MM.1S (cell line): ENCODE results near the gene SH3PXD2A.

Source experiments
- CTCF ChIP-seq: fragments of 300-600 bp; sonication (generic); IDR thresholded peaks from 2 replicates; pipeline ENCODE4 v1.5.1; 2016; ENCODE audit warnings: antibody characterized with exemption, low read length, mixed read lengths
- EZH2 ChIP-seq: fragments of 300-600 bp; sonication (generic); optimal IDR thresholded peaks from 2 replicates; pipeline ENCODE3; 2017; ENCODE audit warnings: low read depth, mild to moderate bottlenecking, antibody characterized with exemption, low read length, mixed read lengths

- no peak for TF ChIP-seq CTCF
- no peak for TF ChIP-seq EZH2
These were observed 36.8 kb upstream of the SH3PXD2A start for GRCh38 chr10:103892181-103892580.
